Kidney epithelial cell (primary cell): ENCODE measurements around the gene FCRLA. TPM values are rescaled to one million over a fixed set of nuclear protein-coding genes. Genes with fewer than 3 reads are reported as not detected.
"Not testable (repeated sequence)": the region's sequence is repeated elsewhere in the genome, so short reads cannot be mapped to it uniquely, and the experiment has no call there.

Experiments
- DNase-seq: peaks from one replicate; pipeline ENCODE4 v3.0.0-alpha.2; 2010; ENCODE audit warnings: low read depth
- H3K27me3 ChIP-seq: 2 replicates; pipeline ENCODE4 v1.6.0; 2011; ENCODE audit warnings: low read length; ENCODE audit not compliant: control insufficient read depth, insufficient read depth
- H3K36me3 ChIP-seq: 2 replicates; pipeline ENCODE4 v1.5.1; 2011; ENCODE audit warnings: low read length; ENCODE audit not compliant: control insufficient read depth, insufficient read depth
- H3K4me3 ChIP-seq: 2 replicates; pipeline ENCODE4 v1.5.1; 2011; ENCODE audit warnings: low read depth, mild to moderate bottlenecking, control low read depth, low read length
- total RNA-seq: library from RNA; depleted of rRNA; stranded (reverse); fragments of >200 nt; gene quantifications from 2 replicates; pipeline ENCODE4 v1.2.3, GENCODE V29; 2015
- TF ChIP-seq, protein P1 (sequence below): IDR thresholded peaks from 2 replicates; pipeline ENCODE4 v1.5.1; 2011; ENCODE audit warnings: mild to moderate bottlenecking, moderate library complexity, low read length, control low read depth, inconsistent platforms; ENCODE audit not compliant: insufficient read depth, poor library complexity, severe bottlenecking

FCRLA gene
- total RNA-seq, 1 donor from 2014 or later, result 0.88 TPM

DNA sequence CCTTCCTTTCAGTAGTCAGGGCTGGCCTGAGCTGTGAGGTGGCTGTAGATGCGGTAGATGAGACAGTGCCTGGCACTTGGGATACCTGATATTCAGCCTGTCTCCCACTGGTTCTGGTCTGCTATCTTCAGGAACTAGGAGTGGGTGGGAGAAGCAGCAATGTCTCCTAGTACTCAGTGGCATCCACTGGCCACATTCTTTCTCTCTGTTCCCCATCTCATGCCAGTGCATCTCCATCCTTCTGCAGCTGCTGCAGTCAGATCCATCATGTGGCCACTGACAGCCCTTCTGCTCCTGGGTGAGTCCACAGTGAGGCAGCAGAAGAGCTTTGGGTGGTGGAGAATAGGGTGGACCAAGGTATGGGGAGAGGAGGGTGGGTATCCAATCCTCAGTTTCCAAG, 15.4 kb downstream of the FCRLA start:
- Histone ChIP-seq H3K4me3 (no peak overlapping the region), H3K36me3 (no peaks in the 10 kb centered on the region), H3K27me3 (no peaks in the 10 kb centered on the region)
- DNase-seq, result no peak
- TF ChIP-seq, protein P1, sequence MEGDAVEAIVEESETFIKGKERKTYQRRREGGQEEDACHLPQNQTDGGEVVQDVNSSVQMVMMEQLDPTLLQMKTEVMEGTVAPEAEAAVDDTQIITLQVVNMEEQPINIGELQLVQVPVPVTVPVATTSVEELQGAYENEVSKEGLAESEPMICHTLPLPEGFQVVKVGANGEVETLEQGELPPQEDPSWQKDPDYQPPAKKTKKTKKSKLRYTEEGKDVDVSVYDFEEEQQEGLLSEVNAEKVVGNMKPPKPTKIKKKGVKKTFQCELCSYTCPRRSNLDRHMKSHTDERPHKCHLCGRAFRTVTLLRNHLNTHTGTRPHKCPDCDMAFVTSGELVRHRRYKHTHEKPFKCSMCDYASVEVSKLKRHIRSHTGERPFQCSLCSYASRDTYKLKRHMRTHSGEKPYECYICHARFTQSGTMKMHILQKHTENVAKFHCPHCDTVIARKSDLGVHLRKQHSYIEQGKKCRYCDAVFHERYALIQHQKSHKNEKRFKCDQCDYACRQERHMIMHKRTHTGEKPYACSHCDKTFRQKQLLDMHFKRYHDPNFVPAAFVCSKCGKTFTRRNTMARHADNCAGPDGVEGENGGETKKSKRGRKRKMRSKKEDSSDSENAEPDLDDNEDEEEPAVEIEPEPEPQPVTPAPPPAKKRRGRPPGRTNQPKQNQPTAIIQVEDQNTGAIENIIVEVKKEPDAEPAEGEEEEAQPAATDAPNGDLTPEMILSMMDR, result no peak

DNA sequence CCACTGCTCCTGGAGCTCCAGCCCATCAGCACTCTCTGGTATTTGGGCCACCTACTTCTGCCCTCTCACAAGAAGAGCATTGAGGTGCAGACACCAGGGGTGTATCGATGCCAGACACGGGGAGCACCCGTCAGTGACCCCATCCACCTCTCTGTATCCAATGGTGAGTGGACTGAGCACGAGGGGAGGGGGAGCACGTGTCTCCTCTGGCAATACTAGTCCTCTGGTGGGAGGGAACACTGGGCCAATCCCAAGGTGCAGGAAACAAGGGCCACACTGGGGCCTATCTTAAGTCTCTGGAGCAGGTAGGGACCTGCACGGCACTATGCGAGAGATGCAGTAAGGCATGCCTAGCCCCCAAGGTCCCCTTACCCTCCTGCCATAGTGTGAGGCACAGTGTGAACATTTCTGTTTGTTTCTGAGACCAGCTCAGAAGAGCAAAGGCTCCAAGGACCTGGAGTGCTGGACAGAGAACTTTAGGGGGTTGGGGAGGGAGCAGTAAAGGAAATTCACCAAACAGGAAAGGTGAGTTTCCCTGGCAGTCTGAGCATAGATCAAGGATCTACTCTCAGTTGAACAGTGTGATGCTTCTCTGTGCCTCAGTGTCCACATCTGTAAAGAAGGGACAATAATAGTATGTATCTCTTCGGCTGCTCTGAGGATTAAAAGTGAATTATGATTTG, 16.6 kb downstream of the FCRLA start:
- no peaks in the 10 kb centered on the region for H3K27me3 ChIP-seq
- no peak overlapping the region for H3K4me3 ChIP-seq
- H3K36me3 ChIP-seq, result no peaks in the 10 kb centered on the region
- TF ChIP-seq, protein P1, result no peak
- no peak for DNase-seq

DNA sequence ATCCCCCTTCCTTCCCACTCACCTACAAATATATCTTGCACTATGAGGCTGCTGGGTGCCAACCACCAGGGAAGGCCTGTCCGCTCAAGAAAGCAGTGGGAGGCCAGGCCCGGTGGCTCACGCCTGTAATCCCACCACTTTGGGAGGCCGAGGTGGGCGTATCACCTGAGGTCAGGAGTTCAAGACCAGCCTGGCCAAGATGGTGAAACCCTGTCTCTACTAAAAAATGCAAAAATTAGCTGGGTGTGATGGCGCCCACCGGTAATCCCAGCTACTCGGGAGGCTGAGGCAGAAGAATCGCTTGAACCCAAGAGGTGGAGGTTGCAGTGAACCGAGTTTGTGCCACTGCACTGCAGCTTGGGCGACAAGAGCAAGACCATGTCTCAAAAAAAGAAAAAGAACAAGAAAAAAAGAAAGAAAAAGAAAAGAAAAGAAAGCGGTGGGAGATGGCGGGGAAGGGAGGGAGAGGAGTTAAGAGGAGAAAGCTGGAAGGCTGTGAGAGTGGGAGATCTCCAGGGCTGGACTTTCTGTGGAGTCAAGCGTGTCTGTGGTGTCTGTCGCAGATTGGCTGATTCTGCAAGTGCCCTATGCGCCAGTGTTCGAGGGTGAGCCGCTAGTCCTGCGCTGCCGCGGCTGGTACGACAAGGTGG, 18.4 kb downstream of the FCRLA start:
- H3K4me3 ChIP-seq, result peak overlapping the region; percentile 83
- not testable (repeated sequence) for H3K36me3 ChIP-seq, DNase-seq, H3K27me3 ChIP-seq

DNA sequence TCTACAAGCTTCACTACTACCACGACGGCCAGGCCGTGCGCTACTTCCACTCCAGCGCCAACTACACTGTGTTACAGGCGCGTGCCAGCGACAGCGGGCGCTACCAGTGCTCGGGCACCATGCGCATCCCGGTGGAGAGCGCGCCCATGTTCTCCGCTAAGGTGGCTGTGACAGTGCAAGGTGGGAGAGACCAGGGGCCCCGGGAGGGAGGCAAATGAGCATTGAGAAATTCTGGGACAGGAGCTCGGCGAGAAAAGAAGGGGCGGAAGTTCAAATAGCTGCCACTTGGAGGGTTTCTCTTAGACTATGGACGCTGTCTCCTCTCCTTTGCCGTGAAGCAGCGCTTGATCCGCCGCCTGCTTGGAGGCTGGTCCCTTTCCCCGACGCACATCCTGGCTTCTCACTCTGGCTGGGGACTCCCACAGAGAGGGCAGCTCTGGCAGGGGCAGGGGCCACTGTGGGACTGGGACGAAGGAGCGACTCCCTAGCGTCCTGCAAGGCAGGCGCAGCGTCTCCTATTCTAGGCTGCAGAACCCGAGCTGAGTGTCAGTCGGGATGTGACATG, 19.0 kb downstream of the FCRLA start:
- no peak for DNase-seq
- Histone ChIP-seq H3K27me3 (no peaks in the 10 kb centered on the region), H3K36me3 (no peaks in the 10 kb centered on the region), H3K4me3 (peak overlapping the region; percentile 83)
- TF ChIP-seq, protein P1, result peak; percentile 35

DNA sequence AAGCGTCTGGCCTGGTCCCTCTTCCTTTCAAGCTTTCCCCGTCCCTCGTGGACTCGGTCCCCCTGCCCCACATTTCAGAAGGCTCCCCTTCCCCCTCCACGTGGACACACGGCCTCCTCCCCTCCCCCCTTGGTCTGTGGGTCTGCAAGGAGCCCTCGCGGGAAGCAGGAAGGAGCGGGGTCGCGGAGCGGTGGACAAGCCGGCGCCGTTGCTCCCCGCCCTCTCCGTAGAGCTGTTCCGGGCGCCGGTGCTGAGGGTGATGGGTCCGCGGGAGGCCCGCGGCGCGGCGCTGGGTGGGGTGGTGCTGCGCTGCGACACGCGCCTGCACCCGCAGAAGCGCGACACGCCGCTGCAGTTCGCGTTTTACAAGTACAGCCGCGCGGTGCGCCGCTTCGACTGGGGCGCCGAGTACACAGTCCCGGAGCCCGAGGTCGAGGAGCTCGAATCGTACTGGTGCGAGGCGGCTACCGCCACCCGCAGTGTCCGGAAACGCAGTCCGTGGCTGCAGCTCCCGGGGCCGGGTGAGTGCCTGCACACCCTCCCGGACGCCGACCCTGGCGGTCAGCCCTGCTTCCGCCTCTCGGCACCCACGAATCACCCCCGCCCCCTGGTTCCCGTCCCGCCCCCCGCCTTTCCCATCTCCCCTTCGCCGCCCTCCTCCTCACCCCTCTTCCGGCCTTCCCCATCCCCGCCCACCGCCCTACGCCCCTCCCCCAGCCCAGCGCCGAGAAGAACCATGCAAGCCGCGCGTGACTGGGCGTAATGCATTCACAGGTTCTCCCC, 19.6 kb downstream of the FCRLA start:
- DNase-seq, result no peak
- Histone ChIP-seq H3K27me3 (no peaks in the 10 kb centered on the region), H3K36me3 (no peaks in the 10 kb centered on the region), H3K4me3 (peak overlapping the region; percentile 83)
- TF ChIP-seq, protein P1, result no peak
